H1 (cell line): ENCODE measurements around the gene SLC2A11. TPM values are rescaled to one million over a fixed set of nuclear protein-coding genes. Genes with fewer than 3 reads are reported as not detected.

ENCODE experiments used
- CBX8 ChIP-seq: fragments of 300-800, 300-1000 bp; sonication (generic); IDR thresholded peaks from 2 replicates; pipeline ENCODE4 v1.7.1; 2016; ENCODE audit warnings: low read depth, low read length, borderline replicate concordance
- GTF2F1 ChIP-seq: IDR thresholded peaks from 2 replicates; pipeline ENCODE4 v1.6.1; 2012; ENCODE audit warnings: low read depth, low read length, improper control_type of control experiment, borderline replicate concordance
- TCF12 ChIP-seq: IDR thresholded peaks from 2 replicates; pipeline ENCODE4 v1.6.1; 2011; ENCODE audit warnings: low read depth, mild to moderate bottlenecking, low read length
- polyA plus RNA-seq, 7 experiments: library from polyadenylated mRNA; depleted of rRNA in 3 of 7; stranded (reverse) in 5 of 7; unstranded in 2 of 7; fragments of >200 nt in 5 of 7; fragments of 200-250 nt in 2 of 7; gene quantifications; 1 replicate in 5 of 7; 2 replicates in 1 of 7; 4 replicates in 1 of 7; pipeline versions ENCODE4 v1.2.1 to v1.2.3, GENCODE V29; 2011 to 2013; ENCODE audit warnings: missing spikeins in 2 of 7, mixed read lengths in 2 of 7
- total RNA-seq: library from RNA; stranded (reverse); fragmentation: NEBNext Ultra II Directional; extraction: Animal tissue kit (Norgen Biotek cat#: 25700); gene quantifications from 2 replicates; pipeline ENCODE4 v1.2.1, GENCODE V29; 2021

Gene SLC2A11
- total and polyA plus RNA-seq, 2 of the 8 experiments (the other 6 are each of a cell fraction or from before 2014, with no cell fraction given) = 10.7 to 12.5 TPM

- TF ChIP-seq GTF2F1 (no peak), TCF12 (no peak), CBX8 (no peak)
Measured at GRCh38 chr22:23845265-23846080, 12.2 kb upstream of the SLC2A11 start (continued).
